Kidney epithelial cell (primary cell): ENCODE results near the gene FANCE. TPM values are rescaled to one million over a fixed set of nuclear protein-coding genes. Genes with fewer than 3 reads are reported as not detected.

Source experiments
- DNase-seq: peaks from one replicate; pipeline ENCODE4 v3.0.0-alpha.2; 2010; ENCODE audit warnings: low read depth
- H3K27me3 ChIP-seq: 2 replicates; pipeline ENCODE4 v1.6.0; 2011; ENCODE audit warnings: low read length; ENCODE audit not compliant: control insufficient read depth, insufficient read depth
- H3K36me3 ChIP-seq: 2 replicates; pipeline ENCODE4 v1.5.1; 2011; ENCODE audit warnings: low read length; ENCODE audit not compliant: control insufficient read depth, insufficient read depth
- H3K4me3 ChIP-seq: 2 replicates; pipeline ENCODE4 v1.5.1; 2011; ENCODE audit warnings: low read depth, mild to moderate bottlenecking, control low read depth, low read length
- total RNA-seq: library from RNA; depleted of rRNA; stranded (reverse); fragments of >200 nt; gene quantifications from 2 replicates; pipeline ENCODE4 v1.2.3, GENCODE V29; 2015
- TF ChIP-seq, protein P1 (sequence below): IDR thresholded peaks from 2 replicates; pipeline ENCODE4 v1.5.1; 2011; ENCODE audit warnings: mild to moderate bottlenecking, moderate library complexity, low read length, control low read depth, inconsistent platforms; ENCODE audit not compliant: insufficient read depth, poor library complexity, severe bottlenecking

Gene FANCE
- total RNA-seq, 1 donor from 2014 or later: 5.8 TPM

DNA sequence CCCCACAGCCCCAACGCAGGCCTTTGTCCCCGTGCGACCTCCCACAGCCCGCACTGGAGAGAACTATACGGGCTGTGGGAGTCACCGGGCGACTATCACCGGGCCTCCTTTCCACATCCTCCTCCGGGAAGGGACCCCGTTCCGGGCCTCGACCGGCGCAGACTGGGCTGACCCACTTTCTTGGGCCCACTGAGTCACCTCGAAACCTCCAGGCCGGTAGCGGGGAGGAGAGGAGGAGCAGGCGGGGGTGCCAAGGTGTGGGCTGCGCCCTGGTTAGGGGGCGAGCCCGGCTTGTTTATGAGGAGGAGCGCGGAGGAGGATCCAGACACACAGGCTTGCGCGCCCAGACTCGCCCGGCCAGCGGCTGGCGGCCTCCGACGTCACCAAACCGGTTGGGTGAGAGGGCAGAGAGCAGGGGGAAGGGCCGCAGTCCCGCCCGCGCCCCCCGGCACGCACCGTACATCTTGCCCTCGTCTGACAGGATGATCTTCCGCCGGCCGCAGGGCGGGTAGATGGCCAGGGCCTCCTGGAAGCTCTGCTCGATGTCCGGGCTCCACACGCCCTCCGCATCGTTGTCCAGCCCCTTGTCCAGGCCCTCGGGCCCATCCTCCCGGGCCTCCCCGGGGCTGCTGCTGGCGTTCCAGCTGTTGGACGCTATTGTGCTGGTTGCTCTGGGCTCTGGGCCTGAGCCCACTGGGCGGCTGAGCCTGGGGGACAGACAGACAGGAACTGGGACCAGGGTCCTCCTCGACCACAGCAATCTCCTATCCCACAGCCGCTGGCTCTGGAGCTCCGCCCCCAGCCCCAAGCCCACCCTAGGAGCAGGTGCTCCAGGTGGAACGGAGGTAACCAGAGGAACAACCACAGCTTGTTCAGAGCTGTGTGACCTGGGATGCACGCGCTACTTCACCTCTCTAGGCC lies 34.1 kb downstream of the FANCE start:
- Histone ChIP-seq H3K4me3 (no peak overlapping the region), H3K27me3 (no peaks in the 10 kb centered on the region), H3K36me3 (no peaks in the 10 kb centered on the region)
- no peak for DNase-seq
- TF ChIP-seq, protein P1, sequence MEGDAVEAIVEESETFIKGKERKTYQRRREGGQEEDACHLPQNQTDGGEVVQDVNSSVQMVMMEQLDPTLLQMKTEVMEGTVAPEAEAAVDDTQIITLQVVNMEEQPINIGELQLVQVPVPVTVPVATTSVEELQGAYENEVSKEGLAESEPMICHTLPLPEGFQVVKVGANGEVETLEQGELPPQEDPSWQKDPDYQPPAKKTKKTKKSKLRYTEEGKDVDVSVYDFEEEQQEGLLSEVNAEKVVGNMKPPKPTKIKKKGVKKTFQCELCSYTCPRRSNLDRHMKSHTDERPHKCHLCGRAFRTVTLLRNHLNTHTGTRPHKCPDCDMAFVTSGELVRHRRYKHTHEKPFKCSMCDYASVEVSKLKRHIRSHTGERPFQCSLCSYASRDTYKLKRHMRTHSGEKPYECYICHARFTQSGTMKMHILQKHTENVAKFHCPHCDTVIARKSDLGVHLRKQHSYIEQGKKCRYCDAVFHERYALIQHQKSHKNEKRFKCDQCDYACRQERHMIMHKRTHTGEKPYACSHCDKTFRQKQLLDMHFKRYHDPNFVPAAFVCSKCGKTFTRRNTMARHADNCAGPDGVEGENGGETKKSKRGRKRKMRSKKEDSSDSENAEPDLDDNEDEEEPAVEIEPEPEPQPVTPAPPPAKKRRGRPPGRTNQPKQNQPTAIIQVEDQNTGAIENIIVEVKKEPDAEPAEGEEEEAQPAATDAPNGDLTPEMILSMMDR: no peak

DNA sequence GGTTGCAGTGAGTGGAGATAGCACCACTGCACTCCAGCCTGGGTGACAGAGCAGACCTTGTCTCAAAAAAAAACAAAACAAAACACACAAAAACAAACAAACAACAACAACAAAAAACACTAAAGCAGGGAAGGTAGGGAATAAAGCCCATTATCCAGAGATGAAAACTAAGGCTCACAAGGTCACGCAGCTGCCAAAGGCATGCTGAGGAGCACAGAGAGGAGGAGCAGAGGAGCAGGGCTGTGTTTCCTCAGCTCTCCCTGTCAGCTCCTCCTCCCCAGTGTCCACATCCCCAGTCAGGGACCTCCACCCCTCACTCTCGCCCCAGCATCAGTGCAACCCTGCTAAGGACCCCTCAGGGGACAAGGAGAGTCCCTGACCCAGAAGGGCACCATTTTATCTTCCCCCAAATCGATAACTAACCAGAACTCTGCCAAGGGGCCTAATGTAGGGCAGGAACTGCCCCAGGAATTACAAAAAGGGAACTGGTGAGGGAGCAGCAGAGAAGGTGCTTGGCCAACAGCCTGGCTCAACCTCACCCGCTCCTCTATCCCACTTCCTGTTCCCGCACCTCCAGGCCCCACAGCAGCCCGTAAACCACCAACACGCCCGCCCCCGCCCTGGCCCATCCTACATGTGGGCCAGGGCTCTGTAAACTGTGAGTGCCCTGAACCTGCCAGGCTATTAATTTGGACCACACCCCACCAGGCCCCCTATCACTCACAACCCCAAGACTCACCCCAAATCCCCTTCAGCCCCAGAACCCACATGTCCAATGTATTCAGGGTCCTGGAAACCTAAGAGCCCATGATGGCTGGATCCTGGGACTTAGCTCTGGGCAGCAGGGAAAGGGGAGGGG lies 35.7 kb downstream of the FANCE start:
- Histone ChIP-seq H3K27me3 (no peaks in the 10 kb centered on the region), H3K4me3 (no peak overlapping the region), H3K36me3 (no peaks in the 10 kb centered on the region)
- no peak for DNase-seq
- TF ChIP-seq, protein P1: no peak

- H3K27me3 ChIP-seq: no peaks in the 10 kb centered on the region
- no peaks in the 10 kb centered on the region for H3K36me3 ChIP-seq
- no peak overlapping the region for H3K4me3 ChIP-seq
- no peak for DNase-seq
- TF ChIP-seq, protein P1: no peak
Observed at GRCh38 chr6:35488517-35488862, 36.4 kb downstream of the FANCE start.

DNA sequence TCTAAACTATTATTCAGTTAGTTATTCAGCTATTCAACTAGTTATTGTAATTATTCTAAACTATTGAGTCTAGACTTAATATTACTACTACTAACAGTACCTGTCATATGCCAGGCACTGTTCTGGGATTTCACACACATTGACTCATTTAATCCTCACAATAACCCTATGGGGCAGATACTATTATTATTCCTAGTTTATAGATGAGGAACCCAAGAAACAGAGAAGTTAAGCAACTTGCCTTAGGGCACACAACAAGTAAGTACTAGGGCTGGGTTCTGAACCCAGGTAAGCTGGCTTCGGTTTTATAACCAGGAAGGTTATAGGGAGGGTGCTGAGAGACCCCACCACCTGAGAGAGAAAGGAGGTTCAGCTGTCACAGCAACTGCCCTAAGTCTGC lies 36.9 kb downstream of the FANCE start:
- no peaks in the 10 kb centered on the region for H3K27me3 ChIP-seq
- TF ChIP-seq, protein P1: no peak
- H3K4me3 ChIP-seq: no peak overlapping the region
- H3K36me3 ChIP-seq: no peaks in the 10 kb centered on the region
- DNase-seq: no peak

DNA sequence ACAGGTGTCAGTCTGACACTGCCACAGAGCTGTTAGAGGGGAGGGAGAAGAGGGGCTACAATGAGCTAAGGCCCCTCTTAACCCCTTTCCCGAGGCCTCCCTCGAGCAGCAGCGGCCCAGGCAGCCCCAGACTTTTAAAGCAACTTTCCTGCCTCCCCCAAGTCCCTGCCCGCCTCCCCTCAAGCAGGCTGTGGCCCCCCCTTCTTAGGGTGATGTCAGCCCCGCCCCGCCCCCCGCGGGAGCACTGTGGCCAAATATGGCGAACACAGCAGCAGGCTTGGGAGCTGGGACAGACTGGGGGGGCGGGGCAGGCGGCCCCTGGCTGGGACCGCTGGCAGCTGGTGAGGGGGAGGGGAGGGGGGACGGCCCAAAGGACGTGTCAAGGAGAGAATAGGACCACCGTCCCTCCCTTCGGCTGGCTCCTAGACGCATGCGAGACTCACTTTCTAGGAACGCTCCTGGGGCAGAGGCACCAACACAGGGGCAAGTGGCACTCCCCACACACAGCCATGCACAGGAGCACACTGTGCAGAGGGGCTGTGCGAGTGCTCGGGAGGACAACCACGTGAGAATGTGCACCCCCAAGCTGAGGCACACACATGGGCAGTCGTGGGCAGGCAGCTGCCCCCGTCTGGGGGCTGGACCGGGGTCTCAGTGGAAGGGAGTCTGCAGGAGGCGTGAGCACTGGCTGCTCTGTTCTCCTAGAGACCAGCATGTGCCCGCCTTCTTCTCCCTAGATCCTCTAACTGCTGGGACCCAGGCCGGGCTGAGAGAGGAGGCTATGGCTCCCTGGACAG lies 38.1 kb downstream of the FANCE start:
- Histone ChIP-seq H3K27me3 (no peaks in the 10 kb centered on the region), H3K36me3 (no peaks in the 10 kb centered on the region), H3K4me3 (no peak overlapping the region)
- DNase-seq: no peak
- TF ChIP-seq, protein P1: no peak
